HepG2 (cell line): ENCODE data around the gene ARFGAP2. TPM values are rescaled to one million over a fixed set of nuclear protein-coding genes. Genes with fewer than 3 reads are reported as not detected.

Experiments
- ATAC-seq: fragments of 200-7000 bp; cut with Tn5 transposase; 3 replicates; pipeline ENCODE4 v1.9.1; 2020; ENCODE audit warnings: mild to moderate bottlenecking, moderate library complexity
- BruUV-seq: library from RNA; stranded (reverse); fragments of 400-500 nt; replicated peaks from 2 replicates; lab custom pipeline; 2021; lab: Mats Ljungman, UMichigan
- CTCF ChIA-PET: fragments of 300-600 bp; formaldehyde crosslinking; extraction: SDS; loops from one replicate; lab custom pipeline; 2021; ENCODE audit warnings: low total read pairs, inconsistent platforms, low intra/inter-chr PET ratio; lab: Yijun Ruan, JAX
- POLR2A ChIA-PET: fragments of 350-600 bp; sonication (Branson Sonifier 250); formaldehyde crosslinking; loops from one replicate; lab custom pipeline; 2020; ENCODE audit warnings: antibody characterized with exemption, inconsistent platforms; lab: Yijun Ruan, JAX
- DNase-seq: peaks from one replicate; pipeline ENCODE4 v3.0.0-alpha.2; 2015; ENCODE audit warnings: low spot score
- FAIRE-seq: peaks from 3 replicates; lab custom pipeline; 2011; peaks lifted over from hg19 to GRCh38; lab: Jason Lieb, UNC
- H2AFZ ChIP-seq: one replicate; pipeline ENCODE4 v1.6.1; 2011; ENCODE audit warnings: low read length, inconsistent platforms
- H3K27ac ChIP-seq: fragments of 300-600 bp; 3 replicates; pipeline ENCODE4 v1.8.0; 2011; ENCODE audit warnings: mixed run types, mild to moderate bottlenecking, mixed read lengths, low read length, inconsistent platforms; ENCODE audit not compliant: insufficient read depth; ENCODE audit errors: extremely low read length
- H3K27me3 ChIP-seq, 2 experiments: fragments of 200-600 bp in 1 of 2; 2 replicates in 1 of 2; 3 replicates in 1 of 2; pipeline versions ENCODE4 v1.6.0 to v1.8.0; 2011; ENCODE audit warnings: low read length in 2 of 2, mild to moderate bottlenecking in 2 of 2, moderate library complexity in 2 of 2, inconsistent platforms in 1 of 2; ENCODE audit not compliant: insufficient read depth in 2 of 2, control insufficient read depth in 1 of 2
- H3K36me3 ChIP-seq, 2 experiments: fragments of 200-600 bp in 1 of 2; replicated peaks in 1 of 2; 2 replicates in 1 of 2; 3 replicates in 1 of 2; pipeline versions ENCODE4 v1.5.1 to v1.8.0; 2011; ENCODE audit warnings: low read length in 2 of 2, inconsistent platforms in 1 of 2; ENCODE audit not compliant: insufficient read depth in 2 of 2, control insufficient read depth in 1 of 2
- H3K4me1 ChIP-seq: 2 replicates; pipeline ENCODE4 v1.5.1; 2012; ENCODE audit warnings: low read length, inconsistent platforms; ENCODE audit not compliant: insufficient read depth
- H3K4me2 ChIP-seq: 2 replicates; pipeline ENCODE4 v1.6.0; 2011; ENCODE audit warnings: low read depth, low read length, inconsistent platforms
- H3K4me3 ChIP-seq, 3 experiments: fragments of 200-600 bp in 1 of 3; sonication (generic), shearing (Covaris generic) in 1 of 3; replicated peaks in 1 of 3; 2 replicates each; pipeline ENCODE4 v1.5.1; 2011 to 2016; ENCODE audit warnings: low read length in 3 of 3, inconsistent platforms in 2 of 3, low read depth in 2 of 3, mild to moderate bottlenecking in 2 of 3, control low read depth in 1 of 3, mixed read lengths in 1 of 3; ENCODE audit not compliant: insufficient read depth in 1 of 3
- H3K79me2 ChIP-seq: one replicate; pipeline ENCODE4 v1.6.1; 2011; ENCODE audit warnings: low read length, inconsistent platforms; ENCODE audit not compliant: insufficient read depth
- H3K9ac ChIP-seq: 2 replicates; pipeline ENCODE4 v1.6.0; 2011; ENCODE audit warnings: mild to moderate bottlenecking, low read depth, low read length, inconsistent platforms; ENCODE audit not compliant: insufficient read depth
- H3K9me3 ChIP-seq: 2 replicates; pipeline ENCODE4 v1.5.1; 2012; ENCODE audit warnings: mild to moderate bottlenecking, low read length
- H4K20me1 ChIP-seq: 2 replicates; pipeline ENCODE4 v1.6.0; 2011; ENCODE audit warnings: inconsistent platforms, mild to moderate bottlenecking, low read length, moderate library complexity; ENCODE audit not compliant: insufficient read depth
- HOXA9 ChIP-seq: sonication (generic); formaldehyde crosslinking; IDR thresholded peaks from 2 replicates; pipeline ENCODE4 v1.8.1; 2022; ENCODE audit warnings: missing genetic modification reagents, mild to moderate bottlenecking, moderate library complexity, borderline replicate concordance
- MAFK ChIP-seq, 2 experiments: IDR thresholded peaks in 1 of 2; conservative IDR thresholded peaks in 1 of 2; 2 replicates each; pipeline ENCODE4 v1.6.1; 2011; ENCODE audit warnings: improper control_type of control experiment in 2 of 2, low read length in 2 of 2
- ZNF577 ChIP-seq: sonication (generic); formaldehyde crosslinking; IDR thresholded peaks from 2 replicates; pipeline ENCODE4 v1.4.0; 2020; ENCODE audit warnings: mild to moderate bottlenecking, low read depth, missing genetic modification reagents, borderline replicate concordance
- ZSCAN21 ChIP-seq: sonication (generic); formaldehyde crosslinking; IDR thresholded peaks from 2 replicates; pipeline ENCODE4 v1.8.0; 2022; ENCODE audit warnings: mild to moderate bottlenecking, missing genetic modification reagents, moderate library complexity, borderline replicate concordance
- whole genome bisulfite sequencing: methylation state at CpG from one replicate; pipeline ENCODE4 v1.1.6; 2017; ENCODE audit warnings: low lambda C conversion rate; 5-methylcytosine and 5-hydroxymethylcytosine counted together
- in situ Hi-C: cut with HindIII; loops from 2 replicates; pipeline ENCODE4 v1.10.0; 2017; ENCODE audit warnings: low pct_unique_long_range_greater_than_20kb; ENCODE audit not compliant: extremely low pct_ligation_motif_present
- intact Hi-C: fragments of 100-400 bp; cut with micrococcal nuclease; formaldehyde crosslinking; loops from one replicate; pipeline ENCODE4 v1.10.0; 2022; ENCODE audit not compliant: unreplicated experiment
- polyA plus RNA-seq, 8 experiments: library from polyadenylated mRNA; depleted of rRNA in 3 of 8; stranded (reverse) in 7 of 8; unstranded in 1 of 8; fragments of >200 nt; fragmentation: Illumina TruSeq in 4 of 8; extraction: Trizol in 4 of 8; gene quantifications; 2 replicates each; pipeline versions ENCODE4 v1.2.1 to v1.2.3, GENCODE V29; 2011 to 2016; ENCODE audit warnings: low read depth in 4 of 8, missing spikeins in 1 of 8, mixed read lengths in 1 of 8; ENCODE audit not compliant: insufficient read depth in 1 of 8
- total RNA-seq, 5 experiments: library from RNA; depleted of rRNA; stranded (reverse); fragments of >200 nt; fragmentation: Illumina TruSeq; extraction: Trizol; gene quantifications; 2 replicates each; pipeline ENCODE4 v1.2.3, GENCODE V29; 2016; ENCODE audit warnings: low read depth in 1 of 5
- TF ChIP-seq, protein P1 (sequence below): IDR thresholded peaks from 2 replicates; pipeline ENCODE4 v1.6.1; 2016; ENCODE audit warnings: low read depth, missing genetic modification reagents, missing compliant biosample characterization

The ARFGAP2 gene
- total and polyA plus RNA-seq, 2 of the 13 experiments (the other 11 are each of a cell fraction or from before 2014, with no cell fraction given) = 32.3 to 75.3 TPM

- TF ChIP-seq, protein P1, sequence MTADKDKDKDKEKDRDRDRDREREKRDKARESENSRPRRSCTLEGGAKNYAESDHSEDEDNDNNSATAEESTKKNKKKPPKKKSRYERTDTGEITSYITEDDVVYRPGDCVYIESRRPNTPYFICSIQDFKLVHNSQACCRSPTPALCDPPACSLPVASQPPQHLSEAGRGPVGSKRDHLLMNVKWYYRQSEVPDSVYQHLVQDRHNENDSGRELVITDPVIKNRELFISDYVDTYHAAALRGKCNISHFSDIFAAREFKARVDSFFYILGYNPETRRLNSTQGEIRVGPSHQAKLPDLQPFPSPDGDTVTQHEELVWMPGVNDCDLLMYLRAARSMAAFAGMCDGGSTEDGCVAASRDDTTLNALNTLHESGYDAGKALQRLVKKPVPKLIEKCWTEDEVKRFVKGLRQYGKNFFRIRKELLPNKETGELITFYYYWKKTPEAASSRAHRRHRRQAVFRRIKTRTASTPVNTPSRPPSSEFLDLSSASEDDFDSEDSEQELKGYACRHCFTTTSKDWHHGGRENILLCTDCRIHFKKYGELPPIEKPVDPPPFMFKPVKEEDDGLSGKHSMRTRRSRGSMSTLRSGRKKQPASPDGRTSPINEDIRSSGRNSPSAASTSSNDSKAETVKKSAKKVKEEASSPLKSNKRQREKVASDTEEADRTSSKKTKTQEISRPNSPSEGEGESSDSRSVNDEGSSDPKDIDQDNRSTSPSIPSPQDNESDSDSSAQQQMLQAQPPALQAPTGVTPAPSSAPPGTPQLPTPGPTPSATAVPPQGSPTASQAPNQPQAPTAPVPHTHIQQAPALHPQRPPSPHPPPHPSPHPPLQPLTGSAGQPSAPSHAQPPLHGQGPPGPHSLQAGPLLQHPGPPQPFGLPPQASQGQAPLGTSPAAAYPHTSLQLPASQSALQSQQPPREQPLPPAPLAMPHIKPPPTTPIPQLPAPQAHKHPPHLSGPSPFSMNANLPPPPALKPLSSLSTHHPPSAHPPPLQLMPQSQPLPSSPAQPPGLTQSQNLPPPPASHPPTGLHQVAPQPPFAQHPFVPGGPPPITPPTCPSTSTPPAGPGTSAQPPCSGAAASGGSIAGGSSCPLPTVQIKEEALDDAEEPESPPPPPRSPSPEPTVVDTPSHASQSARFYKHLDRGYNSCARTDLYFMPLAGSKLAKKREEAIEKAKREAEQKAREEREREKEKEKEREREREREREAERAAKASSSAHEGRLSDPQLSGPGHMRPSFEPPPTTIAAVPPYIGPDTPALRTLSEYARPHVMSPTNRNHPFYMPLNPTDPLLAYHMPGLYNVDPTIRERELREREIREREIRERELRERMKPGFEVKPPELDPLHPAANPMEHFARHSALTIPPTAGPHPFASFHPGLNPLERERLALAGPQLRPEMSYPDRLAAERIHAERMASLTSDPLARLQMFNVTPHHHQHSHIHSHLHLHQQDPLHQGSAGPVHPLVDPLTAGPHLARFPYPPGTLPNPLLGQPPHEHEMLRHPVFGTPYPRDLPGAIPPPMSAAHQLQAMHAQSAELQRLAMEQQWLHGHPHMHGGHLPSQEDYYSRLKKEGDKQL (CRISPR knock-in tag) = no peak
- TF ChIP-seq ZSCAN21 = no peak
- TF ChIP-seq ZNF577 (CRISPR knock-in tag) = no peak
Observed at GRCh38 chr11:47156333-47156732, 20.3 kb downstream of the ARFGAP2 start (continued).

DNA sequence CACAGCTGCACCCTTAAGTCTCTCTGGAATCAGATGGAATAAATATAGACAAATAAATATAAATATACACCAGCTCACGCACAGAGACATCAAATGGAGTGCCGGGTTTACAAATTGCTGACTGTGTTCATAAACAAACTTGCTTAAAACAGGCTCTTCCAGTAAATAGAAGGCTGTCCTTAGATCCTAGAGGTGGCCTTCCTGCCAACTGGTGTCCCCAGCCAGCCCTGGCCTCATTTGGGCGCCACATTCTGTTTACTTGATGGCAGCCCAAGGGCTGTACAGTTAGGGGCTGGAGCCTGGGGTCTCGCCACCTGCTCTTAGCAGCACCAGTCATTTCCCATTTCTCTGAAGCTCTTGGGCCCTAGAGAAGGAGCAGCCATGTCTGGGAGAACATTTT lies 20.8 kb downstream of the ARFGAP2 start:
- Histone ChIP-seq H3K4me1 (no peaks in the 10 kb centered on the region), H3K9ac (no peak overlapping the region), H3K36me3 (no peaks in the 10 kb centered on the region; a peak in 1 of 5 replicates), H3K4me3 (no peak overlapping the region), H3K9me3 (no peaks in the 10 kb centered on the region), H3K27me3 (no peaks in the 10 kb centered on the region; a peak in 1 of 5 replicates), H3K4me2 (no peak overlapping the region), H2AFZ (no peak overlapping the region), H3K79me2 (no peaks in the 10 kb centered on the region)
- CTCF ChIA-PET = no interaction called here
- FAIRE-seq = no peak
- no TSS peak for BruUV-seq
- intact Hi-C loops (no loop called here), in situ Hi-C loops (no loop called here)
- 95% methylated on average over 4 of the region's 4 CpGs for WGBS
- TF ChIP-seq HOXA9 (CRISPR knock-in tag) (no peak), MAFK (conservative IDR thresholded peaks at IDR 0.05 in 1 of 2, IDR thresholded peaks at IDR 0.05 in 1 of 2; ENCODE audit: low read length in 2 of 2) (peak in 1 of 2 experiments; percentile 41; a peak in 1 of 4 replicates)
- TF ChIP-seq, all 625 proteins: peak for 1
- Histone ChIP-seq H3K27ac (no peak overlapping the region), H4K20me1 (no peaks in the 10 kb centered on the region)
- no peak for DNase-seq
- ATAC-seq = no peak
- POLR2A ChIA-PET = no interaction called here
